H1 (cell line): Measurements from ENCODE around the gene MEIS3. TPM values are rescaled to one million over a fixed set of nuclear protein-coding genes. Genes with fewer than 3 reads are reported as not detected.

Source experiments
- BRCA1 ChIP-seq: IDR thresholded peaks from 2 replicates; pipeline ENCODE4 v1.6.1; 2012; ENCODE audit warnings: low read depth, low read length, improper control_type of control experiment
- EZH2 ChIP-seq: fragments of 200-600 bp; sonication (generic); IDR thresholded peaks from 2 replicates; pipeline ENCODE4 v1.7.1; 2012; ENCODE audit warnings: low read depth, mild to moderate bottlenecking, moderate library complexity, low read length, inconsistent platforms; ENCODE audit not compliant: severe bottlenecking
- JUN ChIP-seq: IDR thresholded peaks from 2 replicates; pipeline ENCODE4 v1.6.1; 2011; ENCODE audit warnings: low read depth, mild to moderate bottlenecking, improper control_type of control experiment, low read length
- RFX5 ChIP-seq: IDR thresholded peaks from 2 replicates; pipeline ENCODE4 v1.6.1; 2011; ENCODE audit warnings: low read depth, low read length, improper control_type of control experiment, borderline replicate concordance
- TBP ChIP-seq: IDR thresholded peaks from 2 replicates; pipeline ENCODE4 v1.6.1; 2011; ENCODE audit warnings: low read depth, low read length, improper control_type of control experiment
- YY1 ChIP-seq: IDR thresholded peaks from 2 replicates; pipeline ENCODE4 v1.6.1; 2011; ENCODE audit warnings: low read depth, mild to moderate bottlenecking, low read length
- polyA plus RNA-seq, 7 experiments: library from polyadenylated mRNA; depleted of rRNA in 3 of 7; stranded (reverse) in 5 of 7; unstranded in 2 of 7; fragments of >200 nt in 5 of 7; fragments of 200-250 nt in 2 of 7; gene quantifications; 1 replicate in 5 of 7; 2 replicates in 1 of 7; 4 replicates in 1 of 7; pipeline versions ENCODE4 v1.2.1 to v1.2.3, GENCODE V29; 2011 to 2013; ENCODE audit warnings: missing spikeins in 2 of 7, mixed read lengths in 2 of 7
- total RNA-seq: library from RNA; stranded (reverse); fragmentation: NEBNext Ultra II Directional; extraction: Animal tissue kit (Norgen Biotek cat#: 25700); gene quantifications from 2 replicates; pipeline ENCODE4 v1.2.1, GENCODE V29; 2021
- TF ChIP-seq, protein P1 (sequence below): IDR thresholded peaks from 2 replicates; pipeline ENCODE4 v1.6.1; 2012; ENCODE audit warnings: inconsistent platforms

Gene MEIS3
- total and polyA plus RNA-seq, 2 of the 8 experiments (the other 6 are each of a cell fraction or from before 2014, with no cell fraction given): 24.5 to 28.2 TPM

DNA sequence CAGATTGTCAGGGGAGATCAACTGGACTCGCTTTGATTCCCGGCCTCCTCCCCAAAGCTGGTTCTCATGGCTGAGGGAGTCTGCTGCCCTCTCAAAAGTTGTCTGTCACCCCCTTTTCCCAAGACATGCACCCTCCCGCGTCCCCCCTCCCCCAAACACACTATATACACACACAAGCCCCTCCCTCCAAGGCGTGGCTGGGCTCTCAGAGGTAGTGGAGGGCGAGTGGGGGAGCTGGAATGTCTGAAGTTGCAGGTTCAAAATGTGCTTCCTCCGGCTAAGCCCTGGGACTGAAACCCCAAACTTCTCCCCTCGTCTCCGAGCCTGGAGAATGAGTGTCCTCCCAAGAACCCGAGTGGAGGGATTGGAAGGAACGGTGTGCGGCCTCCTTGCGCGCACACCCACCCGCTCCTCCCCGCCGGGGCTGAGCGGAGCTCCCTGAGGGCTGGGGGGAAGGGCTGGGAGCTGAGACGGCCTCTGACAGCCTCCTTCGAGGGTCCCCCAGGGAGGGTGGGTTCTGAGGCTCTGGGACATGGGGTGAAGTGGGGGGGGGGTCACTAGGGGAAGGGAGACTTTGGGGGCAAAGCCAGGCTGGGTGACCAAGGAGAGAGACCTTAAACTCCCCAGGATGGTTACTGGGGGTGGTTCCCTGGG lies 9.9 kb upstream of the MEIS3 start (continued):
- TF ChIP-seq YY1 (no peak), EZH2 (peak; percentile 1), JUN (no peak), RFX5 (no peak), BRCA1 (no peak), TBP (no peak)
- TF ChIP-seq, protein P1, sequence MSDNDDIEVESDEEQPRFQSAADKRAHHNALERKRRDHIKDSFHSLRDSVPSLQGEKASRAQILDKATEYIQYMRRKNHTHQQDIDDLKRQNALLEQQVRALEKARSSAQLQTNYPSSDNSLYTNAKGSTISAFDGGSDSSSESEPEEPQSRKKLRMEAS: peak; percentile 28; the same call in 1 of the 2 replicates
